SH-SY5Y (cell line): ENCODE measurements around the gene OTOS.

ENCODE experiments used
- GATA2 ChIP-seq: IDR thresholded peaks from 2 replicates; pipeline ENCODE4 v1.6.1; 2011; ENCODE audit warnings: mild to moderate bottlenecking, low read depth, low read length
- GATA3 ChIP-seq: IDR thresholded peaks from 2 replicates; pipeline ENCODE4 v1.6.1; 2011; ENCODE audit warnings: low read depth, mild to moderate bottlenecking, low read length, moderate library complexity

Gene OTOS

DNA sequence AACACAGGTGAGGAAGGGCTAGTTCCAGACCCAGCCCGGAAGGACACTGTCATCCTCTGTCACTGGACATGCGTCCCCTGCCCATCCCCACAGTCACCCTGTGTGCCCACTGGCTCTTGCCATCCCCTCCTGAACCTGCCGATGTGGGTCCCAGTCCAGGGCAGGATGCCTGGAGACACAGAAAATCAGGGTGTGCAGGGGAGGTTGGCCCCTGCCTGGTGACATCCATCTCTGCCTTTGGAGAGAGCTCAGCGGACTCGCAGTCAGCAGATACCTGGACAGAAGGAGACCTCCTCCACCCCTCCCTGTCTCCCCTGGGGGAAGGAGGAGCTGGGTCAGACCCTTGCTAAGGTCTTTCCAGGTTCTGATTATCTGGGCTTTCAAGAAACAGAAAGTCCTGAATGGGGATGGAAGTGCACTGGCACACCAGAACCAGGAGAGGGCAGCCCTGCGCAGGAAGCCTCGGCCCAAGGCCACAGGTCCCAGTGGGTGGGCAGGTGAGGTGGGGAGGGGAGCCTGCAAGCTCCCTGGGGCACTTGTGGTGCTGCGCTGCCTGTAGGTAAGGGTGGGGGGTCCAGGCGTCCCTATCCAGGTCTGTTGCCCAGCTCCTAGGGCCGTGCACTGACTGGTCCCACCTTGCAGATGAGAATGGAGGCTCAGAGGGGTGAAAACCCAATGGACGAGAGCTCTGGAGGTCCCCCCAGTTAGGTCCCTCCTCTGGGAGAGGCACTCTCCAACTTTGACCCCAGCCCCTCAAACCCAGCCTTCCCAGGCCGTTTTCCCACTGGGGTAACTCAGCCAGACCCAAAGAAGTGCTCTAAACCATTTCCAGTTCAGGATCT lies 9.7 kb upstream of the OTOS start:
- no peak for TF ChIP-seq GATA2
- TF ChIP-seq GATA3, result no peak

DNA sequence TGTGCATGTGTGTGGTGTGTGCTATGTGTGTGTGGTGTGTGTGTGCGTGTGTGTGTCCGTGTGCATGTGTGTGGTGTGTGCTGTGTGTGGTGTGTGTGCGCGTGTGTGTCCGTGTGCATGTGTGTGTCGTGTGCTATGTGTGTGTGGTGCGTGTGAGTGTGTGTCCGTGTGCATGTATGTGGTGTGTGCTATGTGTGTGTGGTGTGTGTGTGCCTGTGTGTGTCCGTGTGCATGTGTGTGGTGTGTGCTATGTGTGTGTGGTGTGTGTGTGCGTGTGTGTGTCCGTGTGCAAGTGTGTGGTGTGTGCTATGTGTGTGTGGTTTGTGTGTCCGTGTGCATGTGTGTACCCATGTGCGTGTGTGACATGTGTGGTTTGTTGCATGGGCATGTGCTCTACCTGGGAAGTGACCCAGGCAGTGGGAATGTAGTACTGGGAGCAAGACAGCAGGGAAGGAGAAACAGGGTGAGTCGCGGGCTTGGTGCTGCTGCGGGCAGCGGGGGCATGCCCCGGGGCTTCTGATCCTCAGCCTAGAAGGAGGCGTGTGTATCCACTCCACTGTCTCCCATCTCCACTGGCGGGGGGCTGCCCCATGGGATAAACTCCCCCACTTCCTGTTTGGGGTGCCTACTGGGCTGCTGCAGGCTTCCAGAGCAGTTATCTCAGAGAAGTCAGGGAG lies 7.6 kb upstream of the OTOS start:
- no peak for TF ChIP-seq GATA3
- TF ChIP-seq GATA2, result no peak

DNA sequence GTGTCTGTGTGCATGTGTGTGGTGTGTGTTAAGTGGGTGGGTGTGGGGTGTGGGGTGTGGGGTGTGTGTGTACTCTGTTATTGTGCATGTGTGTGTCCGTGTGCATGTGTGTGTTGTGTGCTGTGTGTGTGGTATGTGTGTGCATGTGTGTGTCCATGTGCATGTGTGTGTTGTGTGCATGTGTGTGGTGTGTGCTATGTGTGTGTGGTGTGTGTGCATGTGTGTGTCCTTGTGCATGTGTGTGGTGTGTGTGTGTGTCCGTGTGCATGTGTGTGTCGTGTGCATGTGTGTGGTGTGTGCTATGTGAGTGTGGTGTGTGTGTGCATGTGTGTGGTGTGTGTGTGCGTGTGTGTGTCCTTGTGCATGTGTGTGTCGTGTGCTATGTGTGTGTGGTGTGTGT lies 6.9 kb upstream of the OTOS start:
- TF ChIP-seq GATA2 (no peak), GATA3 (no peak)

DNA sequence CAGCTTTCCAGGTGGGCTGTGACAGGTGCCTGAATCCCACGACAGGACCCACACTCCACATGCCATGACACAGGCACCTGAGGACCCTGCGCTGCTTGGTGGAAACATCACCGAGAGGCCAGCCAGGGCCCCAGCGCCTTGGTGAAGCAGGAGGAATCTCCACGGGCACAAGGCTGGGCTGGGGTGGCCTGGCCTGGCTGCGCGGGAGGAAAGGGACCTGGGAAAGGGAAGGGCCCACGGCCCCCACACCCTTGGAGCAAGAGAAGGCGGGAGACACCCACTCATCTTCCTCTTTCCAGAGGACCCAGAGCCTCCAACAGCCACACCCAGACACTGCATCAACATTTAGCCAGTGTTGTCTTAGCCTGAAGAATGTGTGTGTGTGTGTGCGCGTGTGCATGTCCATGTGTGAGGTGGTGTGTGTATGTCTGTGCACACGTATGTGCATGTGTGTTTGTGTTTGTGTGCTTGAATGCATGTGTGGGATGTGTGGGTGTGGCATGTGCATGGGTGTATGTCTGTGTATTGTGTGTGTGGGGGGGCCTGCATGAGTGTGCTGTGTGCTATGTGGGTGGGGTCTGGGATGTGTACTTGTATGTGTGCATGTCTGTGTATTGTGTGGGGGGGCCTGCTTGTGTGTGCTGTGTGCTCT lies 6.3 kb upstream of the OTOS start:
- no peak for TF ChIP-seq GATA3
- TF ChIP-seq GATA2, result no peak

DNA sequence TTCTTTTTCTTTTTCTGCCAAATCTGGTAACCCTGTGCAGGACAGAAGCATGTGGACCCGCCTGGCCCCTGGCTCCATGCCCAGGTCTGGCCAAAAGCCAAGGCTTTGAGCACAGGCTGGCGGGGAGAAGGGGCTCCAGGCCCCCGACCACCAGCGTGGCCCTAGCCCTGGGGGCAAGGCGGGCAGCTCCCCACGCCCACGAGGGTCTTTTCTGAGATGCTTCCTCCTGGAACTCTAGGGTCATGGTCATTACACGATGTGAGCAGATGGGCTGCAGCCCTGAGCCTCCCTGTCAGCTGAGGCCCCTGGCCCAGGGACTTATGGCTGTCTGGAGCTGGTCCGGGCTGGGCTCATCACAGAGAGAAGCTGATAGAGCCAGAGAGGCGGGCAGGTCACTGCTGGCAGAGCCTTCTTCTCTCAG lies 5.7 kb upstream of the OTOS start:
- TF ChIP-seq GATA3, result no peak
- TF ChIP-seq GATA2, result no peak

DNA sequence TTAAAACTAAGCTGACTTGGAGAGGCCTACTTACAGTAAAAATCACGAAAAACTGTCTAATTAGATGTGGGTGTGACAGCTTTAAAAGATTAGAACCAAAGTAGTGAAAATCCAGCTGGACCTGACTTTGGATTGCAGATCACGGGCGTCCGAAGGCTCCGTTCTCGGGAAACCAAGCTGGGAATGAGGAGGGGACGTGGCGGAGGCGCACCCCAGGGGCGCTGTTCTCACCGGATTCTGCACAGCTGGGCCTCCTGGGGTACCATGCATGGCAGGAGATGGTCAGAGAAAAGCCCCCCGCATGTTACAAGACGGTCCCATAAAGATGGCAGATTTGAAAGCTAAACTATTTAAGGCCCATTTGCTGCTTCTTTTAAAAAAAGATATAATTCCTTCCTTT lies 5.0 kb upstream of the OTOS start:
- TF ChIP-seq GATA2 (no peak), GATA3 (no peak)

DNA sequence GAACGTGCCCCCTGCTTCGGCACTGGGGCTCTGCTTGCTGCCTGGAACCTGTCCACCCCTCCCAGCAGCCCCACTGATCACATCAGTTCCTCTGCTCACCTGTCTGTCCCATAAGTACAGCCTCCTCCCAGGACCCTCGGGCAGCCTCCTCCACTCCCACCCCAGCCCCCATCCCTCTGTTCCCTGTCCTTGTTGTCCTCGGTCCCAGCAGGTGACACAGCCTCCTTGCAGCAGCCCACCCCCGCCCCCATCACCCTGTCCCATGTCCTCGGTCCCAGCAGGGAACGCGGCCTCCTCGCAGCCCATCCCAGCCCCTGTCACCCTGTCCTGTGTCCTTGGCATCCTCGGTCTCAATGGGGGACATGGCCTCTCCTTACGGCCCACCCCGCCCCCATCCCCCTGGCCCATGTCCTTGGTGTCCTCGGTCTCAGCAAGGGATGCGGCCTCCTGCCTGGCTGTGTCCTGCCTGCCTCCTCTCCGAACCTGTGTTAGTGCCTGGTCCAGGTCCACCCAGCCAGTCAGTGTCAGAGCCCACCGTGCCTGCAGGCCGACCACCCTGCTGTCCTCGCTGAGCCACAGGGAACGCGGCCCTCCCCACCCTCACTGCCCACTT lies 4.3 kb upstream of the OTOS start:
- TF ChIP-seq GATA3 (no peak), GATA2 (no peak)

DNA sequence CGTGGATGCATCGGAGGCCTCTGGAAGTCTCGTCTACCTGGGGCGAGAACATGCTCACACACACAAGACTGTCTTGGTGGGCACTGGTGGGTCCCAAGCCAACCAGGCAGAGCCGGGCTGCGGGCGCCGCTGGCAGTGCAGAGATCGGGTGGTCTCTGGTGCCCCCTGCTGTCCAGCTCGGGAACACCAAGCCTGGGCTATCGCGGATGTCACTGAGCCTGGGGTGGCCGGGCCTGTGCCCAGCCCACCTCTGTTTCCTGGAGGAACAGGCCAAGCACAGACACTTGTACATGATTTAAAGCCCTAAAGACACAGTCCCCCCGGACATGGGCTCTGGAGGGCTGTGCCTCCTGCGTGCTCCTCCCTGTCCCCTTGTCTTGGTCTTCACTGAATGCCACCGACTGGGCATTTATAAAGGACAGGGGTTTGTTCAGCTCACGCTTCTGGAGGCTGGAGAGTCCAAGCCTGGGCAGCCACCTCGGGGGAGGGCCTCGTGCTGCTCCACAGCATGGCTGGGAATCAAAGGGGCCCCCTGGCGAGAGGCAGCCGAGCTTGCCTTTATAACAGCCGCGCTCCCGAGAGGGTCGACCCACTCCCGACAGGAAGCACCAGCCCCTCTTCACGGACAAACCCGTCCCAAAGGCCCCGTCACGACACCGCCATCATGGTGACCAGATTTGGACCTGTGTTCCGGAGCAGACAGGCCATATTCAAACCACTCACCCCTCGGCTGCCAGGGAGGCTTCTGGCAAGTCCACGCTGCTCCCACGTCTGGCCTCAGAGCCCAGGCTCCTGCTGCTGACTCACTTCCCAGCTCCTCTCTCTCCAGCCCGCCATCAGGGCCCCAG lies 3.6 kb upstream of the OTOS start:
- TF ChIP-seq GATA2, result no peak
- no peak for TF ChIP-seq GATA3

DNA sequence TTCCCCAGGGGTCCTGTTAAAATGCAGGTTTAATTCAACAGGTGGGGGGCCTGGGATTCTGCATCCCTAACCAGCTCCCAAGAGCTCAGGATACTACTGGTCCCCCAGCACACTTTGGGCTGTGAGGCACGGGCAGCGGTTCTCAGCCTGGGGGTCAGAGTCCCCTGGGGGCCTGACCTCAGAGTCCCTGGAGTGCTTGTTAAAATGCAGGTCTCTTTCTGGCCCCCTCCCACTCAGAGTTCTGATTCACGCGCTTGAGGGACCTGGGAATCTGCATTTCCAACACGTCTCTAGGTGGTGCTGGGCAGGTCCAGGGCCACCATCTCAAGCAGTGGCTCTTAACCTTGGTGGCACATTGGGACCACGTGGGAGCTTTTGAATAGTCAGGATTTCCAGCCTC lies 2.8 kb upstream of the OTOS start:
- TF ChIP-seq GATA2, result no peak
- TF ChIP-seq GATA3, result no peak

DNA sequence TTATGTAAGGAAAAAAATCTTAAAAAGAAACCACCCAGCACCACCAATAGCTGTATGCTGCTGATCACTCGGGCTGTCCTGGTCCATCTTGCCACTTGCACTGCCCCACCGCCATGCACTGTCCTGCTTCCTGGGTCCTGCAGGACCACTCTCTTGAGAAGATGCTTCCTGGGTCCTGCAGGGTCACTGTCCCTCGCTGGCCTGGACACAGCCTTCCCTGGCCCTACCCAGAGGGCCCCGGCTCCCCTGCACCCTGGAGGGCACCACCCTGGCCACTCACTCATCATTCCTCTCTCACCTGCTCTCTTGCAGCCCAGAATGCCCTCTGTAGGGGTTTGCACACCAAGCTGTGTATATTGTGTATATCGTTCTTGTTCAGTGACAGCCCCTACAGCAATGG lies 2.4 kb upstream of the OTOS start:
- TF ChIP-seq GATA2, result no peak

DNA sequence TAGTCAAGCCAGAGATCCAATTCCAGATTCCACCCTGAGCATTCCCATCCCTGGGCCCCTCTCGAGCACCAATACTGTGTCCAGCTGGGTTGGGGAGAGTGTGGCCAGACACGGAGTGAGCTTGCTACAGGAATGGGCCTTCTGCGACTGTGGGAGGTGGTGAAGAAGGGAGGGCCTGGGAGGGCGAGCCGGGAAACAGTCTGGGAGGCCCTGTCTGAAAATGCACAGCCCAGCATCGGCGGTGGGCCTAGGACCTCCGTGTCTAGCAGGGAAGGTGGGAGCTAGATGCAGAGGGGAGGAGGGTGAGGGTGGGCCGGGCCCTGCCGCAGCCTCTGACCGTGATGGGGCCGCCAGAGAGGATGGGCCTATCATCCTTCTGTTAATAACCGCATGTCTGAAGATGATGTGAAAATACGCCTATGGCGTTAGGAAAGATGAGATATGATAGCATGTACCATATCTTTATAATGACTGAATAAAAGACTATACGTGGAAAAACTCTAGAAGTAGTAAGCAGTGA lies 1.9 kb upstream of the OTOS start:
- no peak for TF ChIP-seq GATA2
- no peak for TF ChIP-seq GATA3

DNA sequence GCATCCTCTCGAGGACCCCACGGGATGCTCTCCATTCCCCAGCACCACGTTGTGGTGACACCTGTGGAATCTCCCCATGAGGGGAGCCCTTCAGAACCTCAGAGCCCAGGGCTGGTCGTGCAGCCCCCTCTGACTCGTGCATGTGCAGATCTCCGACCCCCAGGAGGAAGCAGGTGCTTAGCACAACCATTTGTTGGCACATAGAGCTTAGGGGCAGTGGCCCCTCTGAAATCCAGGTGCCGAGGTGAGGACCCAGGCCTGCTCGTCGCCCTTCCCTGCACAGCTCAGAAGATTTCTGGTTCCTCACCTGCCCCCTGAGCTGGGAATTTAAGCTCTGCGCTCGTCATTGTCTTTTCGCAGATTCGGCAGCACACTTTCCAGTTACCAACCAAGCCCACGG lies 1.3 kb upstream of the OTOS start:
- TF ChIP-seq GATA2 (no peak), GATA3 (no peak)

DNA sequence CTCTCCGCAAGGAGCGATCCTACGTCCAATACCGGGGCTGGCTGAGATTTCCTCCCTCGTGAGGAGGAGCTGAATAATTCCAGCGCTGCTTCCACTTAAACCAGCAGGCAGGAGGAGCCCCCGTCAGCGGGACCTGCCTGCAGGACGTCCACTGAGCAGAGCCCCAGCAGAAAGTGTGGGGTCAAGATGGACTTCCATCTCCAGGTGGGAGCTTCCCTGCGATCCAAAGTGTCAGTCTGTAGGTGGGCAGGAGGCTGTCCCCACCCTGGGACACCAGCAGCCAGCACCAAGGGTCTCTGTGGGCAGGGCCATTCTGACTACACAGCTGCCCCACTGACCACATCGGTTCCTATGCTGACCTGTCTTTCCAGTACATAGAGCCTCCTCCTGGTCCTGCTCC lies 462 bp upstream of the OTOS start:
- TF ChIP-seq GATA2, result no peak
- no peak for TF ChIP-seq GATA3
